Measurements from ENCODE around the gene NBAS.
A peak's percentile ranks its signal among the peaks of the same experiment; 100 is the strongest.

The NBAS gene

DNA sequence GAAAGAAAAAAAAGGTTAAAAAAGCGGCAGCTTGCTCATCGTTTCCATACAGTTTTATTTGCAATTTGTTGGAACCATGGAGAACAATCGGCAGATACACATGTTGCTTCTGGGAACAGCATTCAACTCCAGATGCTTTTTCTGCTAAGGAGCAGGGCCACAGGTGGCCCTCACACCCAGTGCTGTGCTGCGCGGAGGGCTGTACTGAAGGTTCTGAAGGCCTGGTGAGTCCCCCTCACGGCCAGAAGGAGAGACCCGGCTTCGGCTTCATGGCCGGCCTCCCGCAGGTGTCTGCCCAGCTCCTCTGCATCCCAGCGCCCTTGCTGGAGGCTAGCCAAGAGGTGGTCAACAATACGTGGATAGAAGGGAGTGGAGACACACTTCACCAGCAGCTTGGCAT is 394.3 kb downstream of the NBAS start:
- no peak for DNase-seq (ENCODE audit: low spot score)

DNA sequence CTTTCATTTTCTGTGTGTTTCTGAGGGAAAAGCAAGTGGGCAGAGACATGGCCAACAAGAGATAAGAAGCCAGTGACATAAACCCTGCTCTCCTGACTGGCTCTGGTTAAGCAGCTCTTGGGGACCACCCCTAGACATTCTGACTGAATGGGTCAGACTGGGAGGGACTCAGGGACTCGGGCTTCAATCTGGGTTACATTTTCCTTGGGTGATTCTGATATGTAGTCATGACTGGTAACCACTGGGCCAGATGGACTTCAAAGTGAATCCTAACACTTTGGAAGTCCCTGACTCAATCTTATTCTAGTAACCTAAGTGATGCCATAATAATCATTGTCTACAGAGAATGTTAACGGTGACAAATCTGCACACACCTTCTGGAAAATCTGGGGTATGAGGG is 397.8 kb downstream of the NBAS start:
- DNase-seq (ENCODE audit: low spot score), result no peak

DNA sequence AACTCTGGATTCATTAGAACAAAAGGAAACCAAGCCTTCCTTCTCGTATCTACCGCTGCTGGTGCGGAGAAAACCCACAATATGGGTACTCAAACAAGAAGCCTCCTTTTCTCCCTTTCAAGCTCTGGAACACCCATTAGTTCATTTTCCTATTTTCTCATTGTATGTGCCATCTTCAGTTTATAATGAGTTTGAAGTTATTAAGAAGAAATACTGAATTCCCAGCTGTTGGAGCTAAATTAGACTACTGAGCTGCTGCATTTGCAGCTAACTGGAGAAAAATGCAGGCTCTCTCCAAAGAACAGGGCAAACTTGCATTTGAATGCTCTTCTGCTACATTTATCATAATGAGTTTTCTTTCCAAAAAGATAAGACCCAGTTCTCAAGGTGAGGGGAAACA is 398.5 kb downstream of the NBAS start:
- no peak for DNase-seq (ENCODE audit: low spot score)

DNA sequence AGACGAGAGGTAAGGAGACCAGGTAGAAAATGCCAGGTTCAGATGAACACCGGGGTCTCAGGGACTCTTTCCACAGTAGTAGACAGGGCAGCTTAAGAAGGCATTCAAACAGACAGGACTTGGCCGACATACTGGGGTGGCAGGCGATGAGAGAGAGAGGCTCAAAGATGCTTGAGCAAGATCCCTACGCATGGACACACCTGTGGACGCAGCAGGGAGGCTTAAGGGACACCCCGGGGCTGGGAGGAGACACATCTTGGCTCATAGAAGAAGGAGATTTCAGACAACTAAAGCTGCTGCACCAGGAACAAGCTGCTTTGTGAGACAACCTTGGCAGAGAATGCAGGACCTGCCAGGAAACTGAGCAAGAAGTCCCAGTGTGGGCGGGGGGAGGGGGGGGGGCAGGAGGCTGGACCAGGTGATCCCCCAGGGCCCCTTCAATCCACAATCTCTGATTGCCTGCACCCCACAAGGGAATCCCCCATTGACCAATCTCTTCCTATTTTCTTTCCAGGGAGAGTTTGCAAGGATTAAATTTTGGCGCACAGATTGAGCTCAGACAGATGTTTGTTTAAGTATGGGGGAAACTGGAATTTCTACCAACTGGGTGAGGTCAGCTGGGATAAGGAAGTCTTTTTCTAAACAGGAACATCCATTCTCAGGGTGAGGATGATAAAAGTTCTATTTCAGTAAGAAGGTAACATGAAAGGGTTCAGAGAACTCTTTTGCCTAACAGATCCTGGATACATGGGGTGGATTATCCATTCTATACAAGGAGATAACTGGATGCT is 400.7 kb downstream of the NBAS start:
- no peak for DNase-seq (ENCODE audit: low spot score)

DNA sequence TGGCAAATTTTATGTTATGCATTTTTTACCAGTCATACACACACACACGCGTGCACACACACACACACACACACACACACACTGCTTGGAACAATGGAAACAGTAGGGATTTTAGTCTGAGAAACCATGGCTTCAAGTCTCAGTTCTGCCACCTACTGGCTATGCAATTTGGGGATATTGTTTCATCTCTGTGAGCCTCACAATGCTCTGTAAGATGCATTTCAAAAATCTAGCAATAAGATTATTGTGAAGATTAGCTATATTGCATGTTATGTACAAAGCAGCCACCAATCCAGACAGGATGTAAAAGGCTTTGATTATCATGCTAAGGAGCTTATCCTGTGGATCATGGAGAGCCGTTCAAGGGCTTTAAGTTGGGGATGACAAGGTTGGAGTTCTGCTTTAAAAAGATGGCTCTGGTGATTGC is 401.4 kb downstream of the NBAS start:
- DNase-seq (ENCODE audit: low spot score), result no peak

DNA sequence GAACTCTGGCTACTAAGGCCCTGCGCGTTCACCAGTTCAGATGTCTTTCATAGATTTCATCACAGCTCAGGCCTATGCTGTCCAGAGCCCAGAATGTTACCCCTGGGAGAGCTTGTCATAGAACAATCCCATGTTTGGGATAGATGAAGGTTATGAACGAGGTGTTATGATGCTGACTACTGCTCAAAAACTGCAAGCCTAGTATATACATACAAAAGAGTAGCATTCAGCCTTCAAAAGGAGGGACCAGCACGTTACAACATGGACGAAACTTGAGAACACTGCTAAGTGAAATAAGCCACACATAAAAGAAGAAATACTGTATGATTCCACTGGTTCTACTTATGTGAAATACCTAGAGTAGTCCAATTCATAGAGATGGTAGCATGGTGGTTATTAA is 401.9 kb downstream of the NBAS start:
- no peak for DNase-seq (ENCODE audit: low spot score)

DNA sequence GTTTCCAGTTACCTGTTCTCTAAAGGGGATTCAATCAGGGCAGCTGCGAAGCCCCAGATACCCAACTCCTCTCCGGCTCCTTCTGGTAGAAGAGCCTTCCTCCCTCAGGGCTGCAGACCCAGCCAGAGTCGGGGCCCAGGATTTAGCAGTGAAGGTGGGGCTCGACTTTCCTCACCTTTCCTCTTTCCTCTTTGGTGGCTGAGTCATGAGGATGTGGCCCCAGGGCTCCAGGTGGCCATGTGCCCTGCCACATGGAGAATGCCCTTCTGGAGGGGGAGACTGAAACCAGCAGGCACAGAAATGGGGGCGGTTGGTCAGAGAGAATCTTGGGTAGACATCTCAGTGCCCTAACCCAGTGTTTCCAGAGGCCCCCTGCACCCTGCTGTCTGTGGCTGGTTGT is 402.6 kb downstream of the NBAS start:
- no peak for DNase-seq (ENCODE audit: low spot score)

DNA sequence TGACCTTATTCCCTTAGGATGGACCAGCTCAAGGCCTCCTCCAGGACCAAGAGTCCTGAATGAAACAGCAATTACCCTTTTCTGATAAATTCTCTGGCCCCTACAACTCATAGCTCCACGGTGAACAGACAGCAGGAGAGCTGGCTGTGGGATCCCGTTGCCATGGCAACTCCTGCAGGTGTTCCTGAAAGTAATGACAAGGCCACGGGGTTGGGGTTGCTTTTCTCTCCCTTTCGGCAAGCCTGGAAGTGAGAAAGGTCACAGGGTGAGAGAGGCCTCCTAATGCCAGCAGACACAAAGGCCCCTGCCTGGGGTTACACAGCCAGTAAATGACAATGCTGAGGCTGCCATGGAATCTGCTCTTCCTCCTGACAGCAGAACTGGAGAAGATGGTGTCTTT is 403.0 kb downstream of the NBAS start:
- DNase-seq (ENCODE audit: low spot score), result no peak

DNA sequence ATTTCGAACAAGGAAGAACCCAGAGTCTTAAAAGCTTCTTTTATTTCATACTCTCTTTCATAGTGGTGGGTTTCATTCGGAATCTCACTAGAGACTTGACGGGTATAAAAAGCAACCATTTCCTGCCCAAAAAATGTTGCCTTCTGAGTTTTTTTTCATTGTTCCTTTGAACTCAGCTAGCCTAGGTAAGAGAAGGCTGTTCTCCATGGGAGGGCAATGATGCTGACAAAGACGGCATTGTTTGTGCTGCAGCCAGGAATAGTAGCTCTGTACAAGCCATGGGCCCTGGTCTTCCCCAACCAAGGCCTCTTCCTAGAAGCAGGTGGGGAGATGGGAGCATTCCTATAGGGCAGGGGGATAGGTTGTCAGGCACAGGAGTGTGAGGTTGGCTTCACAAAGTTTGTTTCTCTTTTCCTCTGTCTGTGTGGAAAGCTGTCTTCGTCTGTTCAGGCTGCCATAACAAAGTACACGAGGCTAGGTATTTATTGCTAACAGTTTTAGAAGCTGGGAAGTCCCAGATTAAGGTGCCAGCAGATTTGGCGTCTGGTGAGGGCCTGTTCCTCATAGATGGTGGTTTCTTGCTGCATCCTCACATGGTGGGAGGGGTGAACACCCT is 405.1 kb downstream of the NBAS start:
- no peak for DNase-seq (ENCODE audit: low spot score)

DNA sequence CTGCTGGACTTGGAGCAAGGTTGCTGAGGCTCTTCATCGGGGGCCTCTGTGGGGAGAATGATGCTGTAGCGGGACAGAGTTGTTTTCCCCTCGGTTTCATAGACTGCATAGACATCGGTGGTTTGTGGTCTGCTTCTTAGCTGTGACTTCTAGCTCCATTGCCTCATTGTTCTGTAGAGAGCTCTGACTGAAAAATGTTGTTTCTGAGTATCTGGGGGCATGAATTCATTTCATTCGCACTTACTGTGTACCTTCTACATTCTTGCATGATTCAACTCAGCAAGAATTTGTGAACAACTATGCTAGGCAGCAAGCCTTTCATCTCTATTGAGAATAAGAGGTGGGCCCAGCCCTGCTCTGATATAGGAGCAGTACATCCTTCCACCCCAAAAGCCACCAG is 406.8 kb downstream of the NBAS start:
- DNase-seq (ENCODE audit: low spot score), result no peak

DNA sequence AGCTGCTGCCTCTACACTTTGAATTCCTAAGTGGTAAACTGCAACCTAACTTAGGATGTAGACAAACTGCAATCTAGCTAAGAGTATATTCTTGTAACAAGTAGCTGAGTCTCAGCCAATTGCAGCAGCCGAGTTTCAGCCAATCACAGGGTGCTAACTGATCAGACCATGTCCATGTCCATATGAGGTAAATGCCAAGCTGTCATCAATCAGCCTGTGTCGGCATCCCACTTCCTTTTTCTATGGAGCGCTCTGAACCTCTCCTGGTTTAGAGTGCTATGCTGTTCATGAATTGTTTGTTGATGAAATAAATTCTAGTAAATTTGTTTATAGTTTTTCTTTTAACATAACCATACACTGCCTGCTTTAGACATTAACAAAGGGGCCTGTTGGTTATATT is 408.8 kb downstream of the NBAS start:
- DNase-seq (ENCODE audit: low spot score), result no peak

DNA sequence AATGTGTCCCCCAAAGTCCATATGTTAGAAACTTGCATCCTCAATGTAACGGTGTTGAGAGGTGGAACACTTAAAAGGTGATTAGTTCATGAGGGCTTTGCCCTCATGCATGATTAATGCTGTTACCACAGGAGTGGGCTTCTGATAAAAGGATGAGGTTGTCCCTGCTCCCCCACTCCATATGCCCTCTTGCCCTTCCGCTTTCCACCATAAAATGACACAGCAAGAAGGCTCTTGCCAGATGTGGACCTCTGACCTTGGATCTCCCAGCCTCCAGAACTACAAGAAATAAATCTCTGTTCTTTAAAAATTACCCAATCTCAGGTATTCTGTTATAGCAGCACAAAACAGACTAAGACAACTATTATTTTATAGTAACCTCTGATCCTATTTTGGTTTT is 412.1 kb downstream of the NBAS start:
- no peak for DNase-seq (ENCODE audit: low spot score)

DNA sequence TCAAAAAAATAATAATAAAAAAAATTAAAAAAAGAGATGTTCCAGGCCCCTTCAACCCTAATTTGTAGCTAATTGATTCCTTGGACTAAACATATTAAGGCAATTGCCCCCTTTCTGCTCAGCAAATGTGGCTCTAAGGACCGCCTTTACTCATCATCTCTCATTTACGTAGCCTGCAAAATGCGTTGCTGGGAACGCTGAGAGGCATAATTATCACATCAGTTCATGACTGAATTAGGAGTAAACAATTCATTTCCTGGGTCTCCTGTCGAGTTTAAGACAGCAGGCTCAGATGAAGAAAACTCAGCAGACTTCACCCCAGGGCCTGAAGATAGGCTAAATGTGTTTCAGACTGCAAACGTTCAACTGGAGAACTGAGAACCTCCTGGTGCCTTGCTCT is 413.5 kb downstream of the NBAS start:
- no peak for DNase-seq (ENCODE audit: low spot score)

DNA sequence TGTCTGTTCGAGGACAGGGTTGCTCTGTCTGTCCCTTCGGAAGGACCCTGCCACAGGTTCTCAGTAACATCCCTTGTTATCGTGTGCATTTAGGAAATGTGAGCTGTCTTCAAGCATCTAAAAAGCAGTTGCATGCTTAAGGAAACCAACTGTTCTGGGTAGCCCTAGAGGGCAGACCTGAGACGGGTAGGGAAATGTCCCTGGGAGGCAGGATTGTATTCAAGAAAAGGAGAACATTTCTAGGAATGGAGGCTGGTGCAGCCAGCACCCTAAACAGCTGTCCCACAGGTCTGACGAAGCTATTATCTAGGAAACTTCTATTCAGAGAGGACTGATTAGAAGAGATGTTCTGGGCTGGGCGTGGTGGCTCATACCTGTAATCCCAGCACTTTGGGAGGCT is 414.2 kb downstream of the NBAS start:
- DNase-seq (ENCODE audit: low spot score), result no peak

DNA sequence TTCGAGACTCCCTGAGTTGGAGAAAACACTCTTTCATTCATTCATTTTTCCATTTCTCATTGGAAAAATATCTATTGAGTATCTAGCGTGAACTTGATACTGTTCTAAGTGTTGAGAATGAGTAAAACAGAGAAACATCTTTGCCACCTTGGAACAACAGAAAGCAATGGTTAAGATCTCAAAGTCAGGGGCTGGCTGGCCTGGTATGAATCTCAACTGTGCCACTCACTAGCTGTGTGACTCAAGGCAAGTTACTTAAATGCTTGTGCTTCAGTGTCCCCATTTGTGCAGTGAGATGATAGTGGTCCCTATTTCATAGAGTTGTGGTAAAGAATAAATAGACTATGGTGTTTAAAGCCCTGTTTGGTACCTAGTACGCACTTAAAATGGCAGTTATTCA is 415.2 kb downstream of the NBAS start:
- DNase-seq (ENCODE audit: low spot score), result no peak

DNA sequence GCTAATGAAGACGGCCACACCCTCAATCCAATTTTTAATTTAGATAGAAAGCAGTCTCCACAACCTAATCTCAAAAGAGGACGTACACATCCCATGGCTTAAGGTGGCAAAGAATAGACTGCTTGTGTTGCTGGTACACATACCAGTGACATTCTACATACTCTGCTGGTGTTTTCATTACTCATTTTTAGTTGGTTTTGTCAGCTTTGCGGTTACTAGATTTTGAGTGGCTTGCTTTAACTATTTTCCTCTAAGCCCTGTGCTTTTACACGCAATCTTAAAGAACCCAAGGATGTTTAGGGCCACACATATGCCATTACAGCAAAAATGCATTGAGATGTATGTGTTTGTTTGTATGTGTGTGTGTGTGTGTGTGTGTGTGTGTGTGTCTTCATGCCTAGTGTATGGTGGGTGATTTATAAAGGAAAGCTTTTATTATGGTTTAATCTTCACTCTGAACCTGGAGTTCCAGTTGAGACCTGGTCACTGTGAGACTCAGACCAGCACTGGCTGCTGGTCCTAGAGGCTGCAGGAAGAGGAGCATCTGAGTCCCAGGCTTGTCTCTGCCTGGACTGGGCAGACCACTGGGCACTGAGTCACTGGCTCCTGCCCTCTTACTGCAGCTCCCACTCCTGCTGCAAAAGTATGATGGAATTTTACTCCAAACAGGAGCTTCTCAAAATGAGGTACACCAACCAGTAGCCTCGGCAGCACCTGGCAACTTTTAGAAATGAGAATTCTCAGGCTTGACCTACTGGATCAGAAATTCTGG is 415.9 kb downstream of the NBAS start:
- no peak for DNase-seq (ENCODE audit: low spot score)

DNA sequence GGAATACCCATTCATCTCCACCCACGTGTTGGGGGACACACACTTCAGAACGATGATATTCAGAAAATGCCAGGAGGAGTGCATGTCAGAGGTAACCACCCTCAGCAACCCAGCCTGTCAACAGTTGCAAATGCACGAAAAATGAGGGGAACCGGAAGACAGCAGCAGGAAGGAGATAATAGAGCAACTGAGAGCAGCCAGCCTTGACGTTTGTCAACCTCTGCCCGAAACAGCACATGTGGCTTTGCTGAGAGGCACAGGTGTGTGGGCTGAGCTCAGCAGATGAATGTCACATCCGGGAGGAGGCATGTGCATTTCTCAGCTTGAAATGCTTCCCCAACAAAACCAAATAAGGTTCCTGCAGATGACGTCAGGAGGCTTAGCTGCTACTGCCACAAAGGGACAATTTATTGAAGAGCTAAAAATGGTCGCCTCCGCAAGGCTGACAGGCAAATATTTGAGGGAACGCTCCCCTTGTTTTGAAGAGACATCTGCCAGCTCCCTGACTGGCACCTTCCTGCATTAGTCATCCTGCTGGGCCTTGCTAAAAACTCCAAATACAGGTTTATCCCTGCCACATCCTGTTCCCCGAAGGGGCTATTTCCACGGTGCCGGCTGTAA is 419.0 kb downstream of the NBAS start:
- peak; percentile 64 for DNase-seq (ENCODE audit: low spot score)

DNA sequence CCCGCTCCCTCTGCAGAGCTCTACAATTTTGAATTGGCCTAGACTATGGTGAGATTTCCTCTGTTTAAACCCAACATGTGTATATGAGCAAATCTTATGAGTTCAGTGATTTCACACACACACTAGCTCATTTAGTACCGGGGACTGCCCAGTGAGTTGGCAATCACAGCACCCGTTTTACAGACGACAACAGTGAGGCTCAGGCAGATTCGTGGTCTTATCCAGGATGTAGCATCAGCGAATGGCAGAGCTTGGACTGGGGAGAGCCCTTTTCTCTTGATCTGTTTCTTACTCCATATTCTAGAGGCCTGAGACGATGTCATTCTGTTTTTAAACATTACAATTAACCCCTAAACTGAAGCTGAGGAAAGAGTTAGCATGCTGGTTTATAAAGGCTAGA is 419.9 kb downstream of the NBAS start:
- no peak for DNase-seq (ENCODE audit: low spot score)

DNA sequence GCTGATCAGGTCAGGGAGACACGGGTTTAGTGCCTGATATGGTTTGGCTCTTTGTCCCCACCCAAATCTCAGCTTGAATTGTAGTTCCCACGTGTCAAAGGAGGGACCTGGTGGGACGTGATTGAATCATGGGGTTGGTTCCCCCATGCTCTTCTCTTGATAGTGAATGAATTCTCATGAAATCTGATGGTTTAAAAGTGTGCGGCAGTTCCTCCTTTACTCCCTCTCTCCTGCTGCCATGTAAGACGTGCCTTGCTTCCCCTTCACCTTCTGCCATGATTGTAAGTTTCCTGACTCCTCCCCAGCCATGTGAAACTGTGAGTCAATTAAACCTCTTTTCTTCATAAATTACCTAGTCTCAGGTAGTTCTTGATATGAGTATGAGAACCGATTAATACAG is 424.5 kb downstream of the NBAS start:
- no peak for DNase-seq (ENCODE audit: low spot score)

DNA sequence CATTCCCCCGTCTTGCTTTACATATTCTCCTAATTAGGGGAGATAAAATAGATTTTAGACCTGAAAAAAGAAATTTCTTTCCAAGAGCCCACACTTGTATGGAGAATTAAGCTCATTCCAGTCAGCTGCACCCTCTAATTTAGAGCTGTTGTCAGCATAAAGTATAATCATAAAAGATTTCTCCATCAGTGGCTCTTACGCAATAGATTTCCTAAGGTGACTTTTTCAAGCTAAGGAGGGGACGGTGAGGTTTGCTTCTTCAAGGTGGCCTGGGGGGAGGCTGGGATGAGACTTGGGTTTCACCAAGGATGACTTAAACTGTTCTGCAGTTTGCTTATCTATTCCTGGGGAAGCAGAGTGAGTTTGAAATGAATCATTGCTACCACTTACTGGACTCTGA is 426.2 kb downstream of the NBAS start:
- no peak for DNase-seq (ENCODE audit: low spot score)

DNA sequence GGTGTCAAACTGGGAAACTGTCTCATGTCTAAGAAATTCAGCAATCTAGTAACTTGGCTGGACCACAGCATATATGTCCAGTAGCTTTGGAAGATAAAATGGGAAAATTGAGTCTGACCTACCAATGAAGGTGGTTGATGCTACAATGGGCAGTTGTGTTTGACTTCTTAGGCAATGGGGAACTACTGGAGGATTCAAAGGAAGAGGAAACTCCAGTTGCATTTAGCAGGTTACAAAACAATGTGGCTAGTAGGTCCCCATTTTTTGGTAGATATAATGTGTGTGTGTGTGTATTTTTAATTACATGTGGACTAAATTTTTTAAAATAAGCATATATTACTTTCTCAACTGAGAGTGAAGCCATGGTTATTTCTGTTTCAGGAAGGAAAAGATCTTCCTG is 427.7 kb downstream of the NBAS start:
- no peak for DNase-seq (ENCODE audit: low spot score)

DNA sequence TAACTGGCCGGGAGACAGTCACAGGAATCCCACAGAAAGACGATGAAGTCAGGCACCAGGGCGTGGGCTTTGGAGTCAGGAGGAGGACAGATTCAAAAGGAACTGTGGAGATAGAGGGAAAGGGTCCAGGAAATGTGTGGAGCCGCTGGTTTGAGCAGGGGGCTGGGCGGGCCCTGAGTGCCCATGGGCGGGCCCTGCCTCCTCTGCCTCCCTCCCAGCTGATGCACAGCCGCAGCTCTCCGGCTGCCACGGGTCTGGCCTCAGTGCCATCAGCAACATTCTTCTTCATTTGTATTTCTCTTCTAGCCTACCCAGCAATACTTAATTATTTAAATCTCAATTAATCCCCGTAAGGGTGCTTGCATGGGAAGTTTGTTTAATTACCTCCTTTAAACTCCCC is 432.3 kb downstream of the NBAS start:
- DNase-seq (ENCODE audit: low spot score), result no peak

DNA sequence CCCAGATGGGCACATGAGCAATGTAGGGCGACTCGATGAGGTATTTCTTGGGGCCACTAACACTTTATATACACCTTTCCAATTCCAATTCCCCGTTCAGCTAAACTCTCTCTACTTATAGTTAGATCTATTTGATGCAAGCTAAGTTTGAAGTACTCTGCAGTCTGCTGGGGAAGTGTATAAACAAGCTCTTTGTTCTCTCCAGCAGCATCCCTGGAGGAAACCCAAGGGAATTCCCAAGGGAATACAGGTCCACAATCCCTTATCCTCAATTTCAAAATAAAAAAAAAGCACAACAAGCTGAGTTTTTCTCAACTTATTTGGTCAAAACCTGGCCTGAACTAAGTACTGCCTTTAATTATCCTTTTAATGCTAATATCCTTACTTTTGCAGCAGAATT is 433.3 kb downstream of the NBAS start:
- DNase-seq (ENCODE audit: low spot score), result no peak

All from CD4-positive, alpha-beta T cell treated with Interleukin-6 at 100 ng/mL for 8 hours (primary cell).